NCI-H187 (cell line): ENCODE results near the gene PLEKHA3.
A peak's percentile ranks its signal among the peaks of the same experiment; 100 is the strongest.
"Not testable (repeated sequence)": the region's sequence is repeated elsewhere in the genome, so short reads cannot be mapped to it uniquely, and the experiment has no call there.

Experiments used
- DNase-seq, 2 experiments: peaks; one replicate each; lab custom pipeline; 2025; lab: John Stamatoyannopoulos, UW

The PLEKHA3 gene

DNA sequence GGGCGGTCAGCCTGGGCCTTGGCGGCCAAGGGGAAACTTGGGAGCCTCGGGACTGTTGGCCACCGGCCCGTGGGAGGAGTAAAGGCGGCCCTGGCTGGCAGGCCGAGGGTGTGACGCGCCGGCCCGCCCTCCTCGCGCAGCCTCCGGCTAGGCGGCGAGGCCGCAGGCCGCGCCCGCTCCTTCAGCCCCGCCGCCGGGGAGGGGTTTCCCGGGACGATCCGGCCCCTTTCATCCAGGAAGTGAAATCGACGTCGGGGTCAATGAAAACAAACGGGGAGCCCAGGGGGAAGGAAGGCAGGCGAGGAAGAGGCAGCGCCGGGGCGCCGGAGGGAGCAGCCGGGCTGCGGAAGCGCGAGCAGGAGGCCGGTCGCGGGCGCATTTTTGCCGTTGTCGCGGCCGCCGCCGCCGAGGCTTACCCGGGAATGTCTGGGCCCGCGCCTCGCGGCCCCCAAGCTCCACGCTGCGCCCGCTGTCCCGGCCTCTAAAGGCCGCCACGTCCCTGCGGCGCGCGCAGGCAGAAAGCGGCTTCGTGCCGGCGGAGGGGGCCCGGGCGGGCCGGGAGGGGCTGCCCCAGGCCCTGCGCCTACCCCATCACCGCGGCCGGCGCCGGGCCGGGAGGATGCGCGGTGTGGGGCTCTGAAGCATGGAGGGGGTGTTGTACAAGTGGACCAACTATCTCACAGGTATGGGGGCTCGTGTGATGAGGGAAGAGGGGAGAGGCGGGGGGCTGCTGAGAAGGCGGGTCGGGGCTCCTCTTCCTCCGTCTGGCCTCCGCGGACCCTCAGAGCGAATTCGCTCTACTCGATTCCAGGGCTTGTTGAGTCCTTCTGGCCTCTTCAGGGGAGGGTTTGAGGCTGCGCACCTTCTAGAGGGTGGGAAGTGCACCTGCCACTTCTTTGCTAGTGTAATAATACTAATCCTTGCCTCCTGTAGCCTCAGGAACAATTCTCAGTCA, at the start of gene PLEKHA3:
Gene PLEKHA3, plus strand, starts transcription at position 231 of the 955 bp plus-strand sequence. Its CDS starts 413 bp downstream, at position 644.
- DNase-seq = peak; percentile 17 to 35

DNA sequence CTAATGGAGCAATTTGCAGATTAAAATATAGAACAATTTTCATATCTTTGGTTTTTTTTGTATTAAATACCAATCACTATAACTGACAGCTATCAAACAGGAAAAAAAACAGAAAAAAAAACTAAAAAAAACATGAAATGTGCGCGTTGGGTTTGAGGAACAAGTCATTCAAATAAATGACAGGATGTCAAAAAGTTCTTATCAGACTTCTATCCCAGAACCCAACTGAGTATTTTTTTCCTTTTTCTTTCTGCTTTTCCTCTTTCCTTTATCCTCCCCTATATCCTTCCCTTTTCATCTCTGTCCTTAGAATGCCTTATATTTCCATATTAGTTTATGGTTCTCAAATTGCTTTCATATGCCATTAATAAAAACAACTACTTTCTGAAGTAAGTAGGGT, 43.6 kb upstream of the PLEKHA3 start:
- DNase-seq = no peak

DNA sequence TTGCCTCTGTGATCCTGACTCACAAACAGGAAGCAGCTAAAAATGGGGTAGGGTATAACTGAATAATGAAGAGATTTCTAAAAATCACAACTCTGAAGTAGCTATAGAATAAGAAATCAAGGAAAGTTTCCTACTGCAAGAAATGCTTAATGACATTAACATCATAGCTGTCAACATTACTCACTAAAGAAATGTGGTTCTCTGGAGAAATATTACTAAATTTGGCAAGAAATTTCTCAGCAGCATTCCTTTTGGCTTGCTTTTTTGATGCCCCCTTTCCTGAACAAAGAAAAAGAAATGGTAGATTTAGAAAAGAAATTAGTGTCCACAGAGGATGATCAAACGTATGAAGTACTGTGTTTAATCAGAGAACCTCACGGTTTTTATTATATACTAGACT, 38.8 kb upstream of the PLEKHA3 start:
- no peak for DNase-seq

DNA sequence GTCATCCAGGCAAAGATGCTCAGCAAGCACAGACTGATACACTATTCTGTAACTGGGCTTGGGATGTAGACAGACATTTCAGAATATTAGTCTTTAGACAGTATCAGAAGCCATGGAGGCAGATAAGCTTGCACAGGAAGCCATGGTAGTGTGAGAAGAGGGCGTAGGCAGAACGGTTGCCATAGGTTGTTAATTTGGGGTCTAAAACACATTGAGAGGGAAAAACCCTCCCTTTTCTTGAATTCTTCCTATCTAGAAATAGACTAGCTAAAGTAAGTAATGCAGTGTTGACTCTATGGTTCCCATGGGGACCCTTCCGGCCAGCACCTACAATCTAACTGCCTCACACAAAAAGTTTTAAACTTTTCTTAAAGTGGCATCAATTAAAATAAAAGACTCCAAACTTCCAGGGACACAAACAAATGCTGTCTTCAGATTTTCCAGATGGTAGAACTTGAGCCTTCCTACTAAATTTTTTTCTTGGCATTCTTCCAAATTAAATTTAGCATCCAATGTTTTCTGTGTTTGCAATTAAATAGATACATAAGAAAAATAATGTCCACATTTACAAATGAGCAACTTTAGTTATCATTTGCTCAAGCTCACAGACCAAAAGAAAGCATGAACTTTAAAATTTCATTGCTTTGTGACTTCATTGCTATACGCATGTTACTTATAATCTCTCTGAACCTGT, 31.1 kb upstream of the PLEKHA3 start:
- no peak for DNase-seq

DNA sequence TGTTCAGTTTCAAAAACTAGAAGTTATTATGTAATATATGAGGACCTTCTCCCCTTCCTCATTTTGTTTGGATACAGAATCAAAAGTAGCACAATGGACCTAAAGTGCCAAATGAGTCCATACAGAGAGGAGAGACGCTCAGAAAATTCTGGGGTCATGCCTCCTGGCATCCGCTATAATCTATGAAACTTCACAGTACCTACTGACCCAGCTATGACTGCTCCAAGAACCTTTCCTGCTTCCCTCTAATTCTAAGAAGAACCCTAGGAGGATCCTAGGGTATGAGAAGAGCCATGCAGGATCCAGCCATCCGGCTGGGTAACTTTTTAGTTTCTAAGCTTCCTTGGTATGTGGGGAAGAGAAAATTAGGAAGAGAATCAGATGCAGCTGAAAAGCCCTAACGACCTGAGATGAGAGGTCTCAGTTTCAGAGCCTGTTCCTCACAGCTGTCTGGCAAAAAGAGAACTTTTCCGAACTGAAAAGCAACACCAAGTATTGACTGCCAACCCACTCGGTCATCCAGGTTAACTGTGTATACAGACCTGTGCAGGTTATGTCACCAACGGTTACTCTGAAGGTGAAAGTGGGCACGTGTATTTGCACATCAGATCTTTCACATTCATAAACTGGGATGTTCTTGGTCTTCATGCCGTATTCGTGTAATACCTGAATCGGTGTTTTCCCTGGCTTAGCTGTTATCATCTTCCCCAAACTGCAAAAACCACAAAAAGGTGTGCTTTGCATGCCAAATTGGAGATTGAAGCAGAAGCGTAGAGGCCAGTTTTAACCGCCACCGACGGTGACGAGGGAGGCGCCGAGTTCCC, 30.3 kb upstream of the PLEKHA3 start:
- DNase-seq = no peak

DNA sequence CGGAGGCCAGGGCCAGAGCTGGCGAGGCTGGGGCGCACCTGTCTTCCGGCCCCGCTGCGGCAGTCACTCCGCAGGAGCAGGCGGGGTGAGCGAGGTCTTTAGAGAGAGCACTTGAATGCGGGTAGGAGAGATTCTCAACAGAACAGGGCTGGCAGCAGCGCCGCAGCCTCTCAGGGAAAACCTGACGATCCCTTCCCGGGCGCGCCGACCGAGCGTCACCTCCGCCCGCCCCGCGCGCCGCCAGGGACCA, 29.8 kb upstream of the PLEKHA3 start:
- DNase-seq = no peak

DNA sequence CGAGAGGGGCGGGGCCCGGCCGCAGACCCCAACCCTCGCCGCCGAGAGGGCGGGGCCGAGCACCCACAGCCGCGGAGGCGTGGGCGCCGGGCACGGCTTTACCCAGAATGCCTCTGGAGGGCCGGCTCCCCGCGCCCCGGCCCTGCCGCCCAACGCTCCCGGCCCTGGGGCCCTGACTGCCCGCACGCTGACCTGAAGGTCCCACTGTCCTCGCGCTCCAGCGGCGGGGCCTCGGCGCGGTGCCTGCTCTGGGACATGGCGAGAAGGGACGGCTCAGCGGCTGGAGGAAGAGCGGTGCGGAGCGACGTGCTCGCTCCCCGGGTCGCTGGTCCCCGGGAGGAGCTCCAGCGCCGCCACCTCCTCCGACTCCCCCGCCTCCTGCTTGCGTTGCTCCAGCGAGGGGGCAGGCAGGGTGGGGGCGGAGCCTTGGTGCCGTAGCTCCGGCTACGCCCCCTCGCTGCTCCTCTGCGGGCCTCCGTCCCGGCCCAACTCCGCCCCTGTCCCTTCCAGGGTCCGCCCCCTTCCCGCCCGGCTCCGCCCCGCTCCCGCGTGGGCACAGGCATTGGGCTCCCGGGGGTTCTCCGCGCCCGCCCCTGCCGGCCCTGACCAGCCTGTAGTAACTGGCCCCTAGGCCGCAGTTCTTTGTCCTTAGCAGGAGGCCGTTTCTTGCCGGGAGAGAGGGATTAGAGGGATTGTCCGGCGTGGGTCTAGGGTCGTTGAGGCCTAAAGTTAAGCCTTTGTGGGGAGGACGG, 29.3 kb upstream of the PLEKHA3 start, which contains the start of the genes PJVK and PRKRA:
Gene PJVK, plus strand, starts transcription at position 605 of the 752 bp plus-strand sequence. CDS start 2,032 bp downstream, outside the sequence.
Gene PRKRA, minus strand, starts transcription at position 402 of the 752 bp plus-strand sequence. Its CDS starts 145 bp downstream, at position 257.
- DNase-seq = peak; percentile 63 to 83

DNA sequence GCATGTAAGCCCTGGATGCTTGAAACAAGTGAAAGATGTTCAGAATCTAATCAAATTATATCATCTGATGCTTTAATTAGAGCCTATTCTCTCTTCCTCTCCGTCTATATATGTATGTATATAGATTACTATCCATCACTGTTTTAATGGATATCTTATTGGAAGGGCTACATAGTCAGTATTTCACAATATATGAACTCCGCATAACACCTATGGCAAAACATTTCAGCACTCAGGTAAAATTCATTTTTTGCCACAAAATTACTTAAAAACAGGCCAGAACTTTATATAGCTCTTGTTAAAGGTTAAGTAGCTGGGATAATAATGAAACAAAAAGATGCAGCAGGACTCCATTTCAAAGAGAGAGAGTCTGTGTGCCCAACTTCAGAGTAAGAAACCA, 27.9 kb upstream of the PLEKHA3 start:
- no peak for DNase-seq

DNA sequence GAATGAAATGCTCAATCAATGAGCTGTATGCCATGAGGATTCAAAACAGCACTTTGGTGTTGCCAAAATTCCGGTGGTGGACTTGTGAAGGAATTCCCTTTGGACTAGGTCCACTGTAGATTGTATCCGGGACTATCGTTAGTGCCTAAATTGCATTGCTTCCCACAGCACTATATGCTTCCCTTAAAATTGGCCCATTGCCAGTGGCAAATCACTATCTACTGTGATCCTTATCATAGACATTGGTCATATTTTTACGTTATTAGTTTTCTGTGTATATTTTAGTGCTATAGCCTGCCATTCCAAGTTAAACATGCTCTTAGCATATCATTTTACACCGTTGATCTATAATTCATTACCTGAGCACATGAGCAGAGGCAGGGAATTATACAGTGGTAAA, 27.4 kb upstream of the PLEKHA3 start:
- DNase-seq = no peak

DNA sequence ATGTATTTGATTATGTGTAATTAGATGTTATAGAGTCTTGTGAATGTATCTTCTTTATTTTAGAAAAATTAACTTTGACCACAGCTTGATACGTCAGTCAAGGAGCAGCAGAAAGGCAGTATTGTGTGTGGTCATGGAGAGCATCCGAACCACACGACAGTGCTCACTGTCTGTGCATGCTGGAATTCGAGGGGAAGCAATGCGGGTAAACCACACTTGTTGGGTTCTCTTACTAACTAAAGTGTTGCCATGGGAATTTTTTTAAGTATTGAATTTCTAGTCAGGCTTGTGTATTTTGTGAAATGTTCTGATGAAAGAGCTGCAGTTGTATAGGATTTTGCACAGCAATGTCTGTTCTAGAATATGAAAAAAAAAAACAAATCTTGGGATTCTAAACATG, 24.3 kb upstream of the PLEKHA3 start:
- DNase-seq = no peak

DNA sequence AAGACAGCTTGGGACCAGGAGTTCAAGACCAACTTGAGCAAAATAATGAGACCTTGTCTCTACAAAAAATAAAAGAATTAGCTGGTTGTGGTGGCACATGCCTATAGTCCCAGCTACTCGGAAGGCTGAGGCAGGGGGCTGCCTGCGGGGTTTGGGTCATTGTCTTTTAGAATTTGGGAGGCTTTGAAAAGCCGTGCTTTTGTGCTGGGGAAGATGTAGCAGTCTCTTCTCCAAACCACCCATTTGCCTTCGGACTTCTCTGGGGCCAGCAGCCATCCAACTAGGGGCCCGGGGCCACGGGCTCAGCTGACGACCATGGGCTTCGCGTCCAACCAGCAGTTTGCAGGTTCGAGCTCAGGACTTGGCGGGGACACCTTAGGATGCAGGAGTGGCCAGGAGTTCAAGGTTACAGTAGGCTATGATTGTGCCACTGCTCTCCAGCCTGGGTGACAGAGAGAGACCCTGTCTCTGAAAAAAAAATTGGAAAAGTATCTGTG, 22.8 kb upstream of the PLEKHA3 start:
- no peak for DNase-seq

DNA sequence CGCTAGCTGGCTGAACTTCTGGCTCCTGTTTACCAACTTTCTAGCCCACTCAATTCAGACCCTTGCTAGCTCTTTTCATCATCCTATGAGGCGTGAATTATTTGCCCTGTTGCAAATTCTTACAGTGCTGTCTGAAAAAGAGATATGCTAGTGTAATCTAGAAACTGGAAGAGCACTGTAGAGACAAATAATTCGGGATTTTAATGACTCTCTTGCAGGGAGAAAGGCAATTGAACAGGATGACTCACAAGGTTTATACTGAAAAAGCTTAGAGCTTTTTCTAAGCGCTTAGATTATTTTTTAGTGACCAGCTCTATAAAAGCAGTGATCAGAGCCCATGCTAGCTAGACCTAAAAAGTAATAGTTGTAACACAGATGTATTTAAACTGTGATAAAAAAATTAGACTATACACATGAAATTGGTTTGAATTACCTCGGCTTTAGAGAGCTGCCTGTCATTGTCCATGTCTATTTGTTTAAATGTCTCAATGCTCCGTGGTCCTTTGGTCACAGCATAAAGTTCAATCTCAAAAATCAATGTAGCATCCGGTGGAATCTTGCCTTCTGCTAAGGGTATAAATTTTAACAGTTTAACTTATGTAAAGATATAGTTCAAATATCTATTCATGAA, 10.9 kb upstream of the PLEKHA3 start:
- DNase-seq = no peak

DNA sequence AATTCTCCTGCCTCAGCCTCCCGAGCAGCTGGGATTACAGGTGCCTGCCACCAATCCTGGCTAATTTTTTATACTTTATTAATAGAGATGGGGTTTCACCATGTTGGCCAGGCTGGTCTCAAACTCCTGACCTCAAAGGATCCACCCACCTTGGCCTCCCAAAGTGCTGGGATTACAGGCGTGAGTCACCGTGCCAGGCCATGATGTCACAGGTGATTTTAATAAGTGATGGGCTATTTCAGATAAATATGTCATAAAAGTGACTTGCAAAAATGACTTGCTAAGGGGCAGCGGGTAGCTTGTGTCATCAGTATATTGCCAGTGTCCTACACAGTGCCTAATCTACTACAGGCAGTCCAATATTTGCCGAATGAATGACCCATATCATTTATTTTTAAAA, 8.9 kb upstream of the PLEKHA3 start:
- DNase-seq = not testable (repeated sequence)

DNA sequence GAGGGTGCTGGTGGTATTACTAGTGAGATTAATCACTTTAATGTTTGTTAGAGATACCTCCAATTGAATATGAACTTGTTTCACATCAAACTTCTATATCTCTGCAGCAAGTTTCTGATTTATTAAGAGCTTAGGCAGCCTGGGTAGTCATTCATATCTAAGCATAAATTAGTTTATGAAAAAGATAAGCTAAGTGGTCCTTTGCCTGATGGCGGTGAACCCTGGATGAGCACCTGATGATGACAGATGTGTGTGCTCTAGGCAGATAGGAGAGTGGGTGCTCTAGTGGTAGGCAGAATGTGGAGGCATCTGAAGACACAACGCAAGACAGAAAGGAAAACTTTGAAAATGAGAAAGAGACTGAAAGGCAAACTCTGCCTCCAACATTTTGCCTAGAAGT, 6.9 kb upstream of the PLEKHA3 start:
- no peak for DNase-seq

DNA sequence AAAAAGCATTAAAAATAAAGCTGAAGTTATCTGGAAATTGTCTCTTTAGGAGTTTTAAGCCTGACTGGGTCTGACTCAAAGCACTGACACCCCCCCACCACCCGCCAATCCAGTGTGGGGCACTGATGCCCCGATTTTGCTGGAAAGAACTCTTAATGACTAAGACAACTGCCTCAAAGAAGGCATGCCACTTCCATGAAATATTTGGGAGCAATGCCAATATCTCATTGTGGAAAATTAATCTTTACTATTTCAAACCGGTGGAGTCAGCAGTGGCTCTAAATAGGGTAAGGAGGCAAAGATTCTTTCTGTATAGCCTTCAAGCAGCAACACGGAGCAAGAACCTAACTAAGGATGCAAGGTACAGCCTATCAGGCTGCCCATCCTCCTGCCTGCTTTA, 6.3 kb upstream of the PLEKHA3 start:
- DNase-seq = no peak

DNA sequence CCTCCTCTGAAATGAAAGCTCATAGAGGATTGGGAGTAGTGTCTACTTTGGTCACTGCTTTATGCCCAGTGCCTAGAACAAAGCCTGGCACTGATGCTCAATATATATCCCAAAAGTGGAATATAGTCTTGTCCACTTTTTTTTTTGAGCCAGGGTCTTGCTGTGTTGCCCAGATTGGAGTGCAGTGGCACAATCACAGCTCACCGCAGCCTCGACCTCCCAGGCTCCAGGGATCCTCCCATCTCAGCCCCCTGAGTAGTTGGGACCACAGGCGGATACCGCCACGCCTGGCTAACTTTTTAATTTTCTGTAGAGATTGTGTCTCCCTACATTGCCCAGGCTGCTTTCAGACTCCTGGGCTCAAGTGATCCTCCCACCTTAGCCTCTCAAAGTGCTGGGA, 5.7 kb upstream of the PLEKHA3 start:
- DNase-seq = no peak

DNA sequence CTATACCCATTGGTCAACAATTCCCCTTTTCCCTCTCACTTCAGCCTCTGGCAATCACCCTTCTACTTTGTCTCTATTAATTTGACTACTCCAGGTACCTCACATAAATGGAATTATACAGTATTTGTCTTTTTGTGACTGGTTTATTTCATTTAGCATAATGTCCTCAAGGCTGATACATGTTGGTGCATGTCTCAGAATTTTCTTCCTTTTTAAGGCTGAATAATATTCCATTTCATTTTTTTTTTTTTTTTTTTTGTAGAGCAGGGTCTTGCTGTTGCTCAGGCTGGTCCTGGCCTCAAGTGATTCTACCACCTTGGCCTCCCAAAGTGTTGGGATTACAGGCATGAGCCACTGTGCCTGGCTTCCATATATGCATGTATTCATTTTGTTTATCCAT, 3.8 kb upstream of the PLEKHA3 start:
- DNase-seq = no peak

DNA sequence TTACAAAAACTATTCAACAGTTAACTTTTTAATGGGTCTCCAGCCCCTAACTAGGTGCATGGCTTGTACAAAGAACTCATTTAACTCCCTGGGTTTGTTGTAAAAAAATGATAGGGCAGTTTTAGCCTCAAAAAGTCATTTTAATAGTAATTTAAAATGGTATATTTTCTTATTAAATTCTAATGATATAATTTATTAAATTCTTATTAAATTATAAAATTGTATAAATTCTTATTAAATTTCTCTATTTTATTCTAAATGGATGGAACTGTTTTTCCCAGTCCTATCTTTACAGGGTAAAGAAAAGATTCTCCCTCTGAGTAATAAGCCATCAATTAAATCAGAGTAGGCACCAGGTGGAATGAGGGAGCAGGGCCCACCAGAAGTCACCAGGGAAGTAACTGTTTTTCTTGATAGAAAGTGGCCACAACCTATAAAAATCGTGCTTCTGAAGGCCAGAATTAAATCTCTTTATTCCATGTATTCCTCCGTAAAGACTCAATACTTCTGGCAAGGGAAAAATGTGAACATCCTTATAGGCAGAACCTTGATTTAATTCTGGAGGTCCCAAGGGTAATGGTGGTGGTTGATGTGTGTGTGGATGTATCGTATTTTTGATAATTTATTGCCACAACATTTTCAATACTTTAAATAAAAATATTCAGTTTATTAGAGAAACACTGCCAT, 2.7 kb upstream of the PLEKHA3 start:
- no peak for DNase-seq

DNA sequence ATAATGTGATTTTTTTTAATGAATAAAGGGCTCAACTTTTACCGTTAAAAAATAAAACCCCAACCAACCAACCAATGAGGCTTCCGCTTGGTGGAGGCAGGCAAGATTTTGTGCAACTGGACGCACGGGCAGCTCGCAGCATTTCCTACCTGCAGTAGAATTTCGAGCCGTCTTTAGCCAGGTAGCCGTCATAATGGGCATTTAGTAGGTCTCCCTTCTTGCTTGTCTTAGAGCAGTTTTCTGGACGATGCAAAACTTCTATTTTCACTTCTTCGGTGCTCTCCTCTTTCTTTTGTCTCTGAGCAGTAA, 2.2 kb upstream of the PLEKHA3 start:
- peak in 1 of 2 experiments; percentile 43 for DNase-seq

DNA sequence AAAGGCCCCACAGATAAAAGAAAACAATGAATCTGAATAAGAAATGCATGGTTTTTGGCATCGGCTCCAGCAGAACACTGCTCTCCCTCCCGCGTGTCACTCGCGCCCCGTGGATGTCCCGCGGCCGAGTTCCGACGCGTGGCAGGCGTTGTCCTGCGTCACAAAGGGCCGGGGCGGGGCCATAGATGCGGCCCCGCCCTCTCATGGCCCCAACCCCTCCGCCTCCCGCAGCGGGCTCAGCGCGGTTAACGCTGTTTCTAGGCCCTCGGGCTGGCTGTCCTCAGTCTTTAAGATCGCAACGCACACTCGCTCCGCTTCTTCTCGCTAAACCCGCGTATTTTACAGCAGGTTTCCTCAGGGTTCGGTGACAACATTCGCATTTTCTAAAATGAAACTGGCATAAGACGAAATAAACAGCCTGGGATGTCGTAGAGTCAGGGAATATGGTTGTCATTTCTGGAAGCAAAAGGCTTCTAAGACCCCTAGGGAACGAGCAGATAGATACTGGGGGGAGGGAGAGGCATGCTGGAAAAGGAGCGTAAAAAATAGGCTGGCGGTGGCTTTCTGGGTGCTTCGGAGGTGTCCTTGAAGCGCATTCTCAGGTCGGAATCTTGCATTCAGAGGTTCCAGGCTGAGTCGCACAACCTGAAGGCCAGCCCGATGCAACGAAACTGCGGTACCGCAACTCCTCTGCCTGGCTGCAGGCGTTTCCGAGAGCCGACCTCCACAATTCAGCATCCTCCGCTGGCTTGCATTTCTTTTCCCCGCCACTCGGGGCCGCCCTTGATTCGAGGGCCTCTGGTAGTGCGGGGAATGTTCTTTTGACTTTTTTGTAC, 1.6 kb upstream of the PLEKHA3 start, which contains the start of gene FKBP7:
Gene FKBP7, minus strand, starts transcription at position 162 of the 836 bp plus-strand sequence. Its CDS starts 101 bp downstream, at position 61.
- peak; percentile 47 to 54 for DNase-seq
